Ectodermal cell (in vitro differentiated cells): ENCODE data around the gene PON2.

Experiments
- H3K27ac ChIP-seq: 2 replicates; pipeline ENCODE4 v1.7.0; 2013; ENCODE audit warnings: mild to moderate bottlenecking, low read depth, low read length; ENCODE audit not compliant: insufficient read depth, poor library complexity, severe bottlenecking
- H3K27me3 ChIP-seq: 2 replicates; pipeline ENCODE4 v1.7.0; 2013; ENCODE audit warnings: mild to moderate bottlenecking, low read length; ENCODE audit not compliant: insufficient read depth, control insufficient read depth, poor library complexity, severe bottlenecking
- H3K36me3 ChIP-seq: one replicate; pipeline ENCODE4 v1.7.0; 2013; ENCODE audit warnings: low read length; ENCODE audit not compliant: control insufficient read depth, insufficient read depth
- H3K4me1 ChIP-seq: one replicate; pipeline ENCODE4 v1.7.0; 2013; ENCODE audit warnings: low read length; ENCODE audit not compliant: control insufficient read depth, insufficient read depth
- H3K4me3 ChIP-seq: 2 replicates; pipeline ENCODE4 v1.7.0; 2013; ENCODE audit warnings: low read depth, low read length, control low read depth; ENCODE audit not compliant: insufficient read depth
- H3K9me3 ChIP-seq: 2 replicates; pipeline ENCODE4 v1.7.0; 2013; ENCODE audit warnings: mild to moderate bottlenecking, low read length, moderate library complexity; ENCODE audit not compliant: control insufficient read depth
- WGBS, 2 experiments: methylation state at CpG; one replicate each; pipeline ENCODE4 v1.1.7; 2013; ENCODE audit warnings: missing lambda C conversion rate in 2 of 2; 5-methylcytosine and 5-hydroxymethylcytosine counted together

The PON2 gene

DNA sequence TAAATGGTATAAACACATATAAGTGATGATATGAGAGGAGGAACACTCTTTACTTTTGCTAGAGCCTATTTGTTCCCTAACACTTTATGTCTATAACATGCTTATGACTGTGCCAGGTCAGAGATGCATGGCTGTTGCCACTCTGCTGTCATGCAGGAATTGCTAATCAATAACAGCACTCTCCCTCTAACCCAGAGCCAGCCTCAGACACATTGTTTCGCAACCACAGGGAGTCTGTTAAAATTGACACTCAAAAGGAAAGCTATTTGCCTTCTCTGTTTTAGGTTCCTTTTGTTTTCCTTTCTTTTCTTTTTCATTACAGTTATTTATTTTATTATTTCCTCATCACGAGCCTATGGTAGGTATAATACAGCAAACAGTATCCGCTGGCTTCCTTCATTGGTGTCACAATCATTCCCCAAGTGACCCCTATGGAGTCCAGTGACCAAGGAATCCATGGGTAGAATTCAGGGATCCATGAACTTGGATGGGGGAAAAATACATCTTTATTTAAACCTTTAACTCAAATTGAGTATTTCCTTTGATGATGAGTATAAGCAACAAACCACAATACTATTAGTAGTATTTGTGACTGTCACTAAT is 6.8 kb downstream of the PON2 start:
- no peak overlapping the region for H3K4me3 ChIP-seq
- H3K4me1 ChIP-seq: peaks cover 12% of the 10 kb centered on the region
- 53 to 56% methylated on average over 2 to 3 of the region's 3 CpGs for WGBS, 2 experiments
- no peaks in the 10 kb centered on the region for H3K9me3 ChIP-seq
- no peaks in the 10 kb centered on the region for H3K27me3 ChIP-seq
- peaks cover 3% of the 10 kb centered on the region for H3K36me3 ChIP-seq
- no peak overlapping the region for H3K27ac ChIP-seq

DNA sequence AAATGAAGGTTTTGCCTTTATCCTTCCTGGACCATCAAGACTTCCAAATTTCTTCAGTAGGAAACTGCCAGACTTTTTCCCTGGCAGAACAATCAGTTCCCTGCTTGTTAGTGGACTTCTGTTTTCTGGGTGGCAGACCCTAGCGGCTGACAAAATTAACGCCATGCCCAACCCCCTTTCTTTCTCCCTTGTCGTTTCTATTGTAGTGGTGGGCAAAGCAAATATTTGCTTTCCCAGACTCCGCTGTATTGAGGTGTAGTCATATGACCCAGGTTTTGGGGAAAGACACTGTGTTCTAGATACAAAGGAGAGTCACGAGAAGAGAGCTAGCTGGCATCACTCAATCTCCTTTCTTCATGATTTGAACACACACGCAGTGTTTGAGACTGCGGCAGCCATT is 7.7 kb downstream of the PON2 start:
- Histone ChIP-seq H3K4me1 (peaks cover 12% of the 10 kb centered on the region), H3K4me3 (no peak overlapping the region), H3K36me3 (peaks cover 3% of the 10 kb centered on the region), H3K27ac (no peak overlapping the region), H3K27me3 (no peaks in the 10 kb centered on the region), H3K9me3 (no peaks in the 10 kb centered on the region)
- WGBS, 2 experiments: 47 to 52% methylated on average over 7 of the region's 7 CpGs

- H3K4me1 ChIP-seq: peaks cover 21% of the 10 kb centered on the region
- no peaks in the 10 kb centered on the region for H3K27me3 ChIP-seq
- peaks cover 3% of the 10 kb centered on the region for H3K36me3 ChIP-seq
- H3K4me3 ChIP-seq: no peak overlapping the region
- H3K9me3 ChIP-seq: no peaks in the 10 kb centered on the region
- 93 to 100% methylated on average over 2 of the region's 2 CpGs for WGBS, 2 experiments
- no peak overlapping the region for H3K27ac ChIP-seq
Observed at GRCh38 chr7:95425694-95426093, 9.1 kb downstream of the PON2 start.

DNA sequence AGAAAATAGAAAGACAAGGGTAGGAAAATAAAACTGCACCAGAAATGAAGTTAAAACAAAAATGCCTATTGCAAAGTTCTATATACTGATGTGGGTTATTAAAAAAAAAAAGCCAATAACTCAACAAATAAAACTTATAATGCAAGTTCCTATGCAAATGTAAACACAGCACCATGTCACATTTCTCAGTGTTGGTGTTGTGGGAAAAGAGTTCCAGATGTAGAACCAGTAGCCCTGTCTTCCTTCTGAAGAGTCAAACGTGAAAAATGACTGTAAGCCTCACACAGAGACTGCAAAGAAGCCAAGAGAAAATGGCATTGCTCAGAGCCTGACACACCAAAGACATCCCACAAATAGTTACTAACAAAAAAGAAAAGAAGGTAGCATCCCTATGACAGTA is 10.1 kb downstream of the PON2 start:
- Histone ChIP-seq H3K4me3 (no peak overlapping the region), H3K36me3 (peaks cover 3% of the 10 kb centered on the region), H3K9me3 (no peaks in the 10 kb centered on the region), H3K27me3 (no peaks in the 10 kb centered on the region), H3K27ac (no peak overlapping the region), H3K4me1 (peaks cover 21% of the 10 kb centered on the region)
- 58 to 67% methylated on average over 1 of the region's 1 CpG for WGBS, 2 experiments

GRCh38 chr7:95421847-95422444 is 12.9 kb downstream of the PON2 start:
- Histone ChIP-seq H3K36me3 (peaks cover 3% of the 10 kb centered on the region), H3K27me3 (no peaks in the 10 kb centered on the region), H3K9me3 (no peaks in the 10 kb centered on the region), H3K27ac (no peak overlapping the region), H3K4me3 (no peak overlapping the region), H3K4me1 (peaks cover 10% of the 10 kb centered on the region)

- H3K36me3 ChIP-seq: peaks cover 3% of the 10 kb centered on the region
- no peaks in the 10 kb centered on the region for H3K27me3 ChIP-seq
- 91 to 93% methylated on average over 2 of the region's 2 CpGs for WGBS, 2 experiments
- peaks cover 9% of the 10 kb centered on the region for H3K4me1 ChIP-seq
- no peaks in the 10 kb centered on the region for H3K9me3 ChIP-seq
- H3K4me3 ChIP-seq: no peak overlapping the region
- H3K27ac ChIP-seq: peak overlapping the region; percentile 51
Observed at GRCh38 chr7:95421000-95421846, 13.6 kb downstream of the PON2 start.

DNA sequence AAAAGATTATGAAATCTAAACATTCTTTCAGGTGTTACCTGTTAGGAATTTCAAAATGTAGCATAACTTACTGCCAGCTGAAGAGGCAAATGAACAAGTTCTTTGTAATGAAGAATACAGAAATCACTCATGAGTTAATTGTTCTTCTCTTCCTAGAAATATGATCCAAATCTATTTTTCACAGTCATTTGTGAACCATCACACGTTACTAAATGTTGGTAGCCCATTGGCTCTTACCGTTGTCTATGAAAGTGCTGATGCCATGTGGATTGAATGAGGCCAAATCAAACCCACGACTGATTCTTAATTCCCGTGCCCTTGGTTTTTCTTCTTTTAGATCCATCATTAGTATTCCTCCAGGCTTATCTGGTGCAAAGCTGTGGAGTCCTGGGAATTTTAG is 22.8 kb downstream of the PON2 start:
- WGBS, 2 experiments: 96 to 99% methylated on average over 4 of the region's 4 CpGs
- Histone ChIP-seq H3K4me3 (no peak overlapping the region), H3K4me1 (peaks cover 5% of the 10 kb centered on the region), H3K27me3 (no peaks in the 10 kb centered on the region), H3K36me3 (peaks cover 18% of the 10 kb centered on the region), H3K9me3 (no peaks in the 10 kb centered on the region), H3K27ac (no peak overlapping the region)

GRCh38 chr7:95411666-95412065 is 23.2 kb downstream of the PON2 start:
- peaks cover 5% of the 10 kb centered on the region for H3K4me1 ChIP-seq
- H3K27ac ChIP-seq: no peak overlapping the region
- no peak overlapping the region for H3K4me3 ChIP-seq
- WGBS, 2 experiments: 96 to 99% methylated on average over 4 of the region's 4 CpGs
- H3K36me3 ChIP-seq: peaks cover 18% of the 10 kb centered on the region
- H3K27me3 ChIP-seq: no peaks in the 10 kb centered on the region
- H3K9me3 ChIP-seq: no peaks in the 10 kb centered on the region

- H3K36me3 ChIP-seq: peaks cover 20% of the 10 kb centered on the region
- peaks cover 5% of the 10 kb centered on the region for H3K4me1 ChIP-seq
- H3K27ac ChIP-seq: no peak overlapping the region
- no peak overlapping the region for H3K4me3 ChIP-seq
- WGBS, 2 experiments: 92 to 100% methylated on average over 3 of the region's 3 CpGs
- H3K27me3 ChIP-seq: no peaks in the 10 kb centered on the region
- H3K9me3 ChIP-seq: no peaks in the 10 kb centered on the region
Observed at GRCh38 chr7:95411036-95411435, 23.8 kb downstream of the PON2 start.

- Histone ChIP-seq H3K27me3 (no peaks in the 10 kb centered on the region), H3K9me3 (no peaks in the 10 kb centered on the region), H3K4me3 (no peak overlapping the region), H3K27ac (no peak overlapping the region), H3K4me1 (peaks cover 5% of the 10 kb centered on the region), H3K36me3 (peaks cover 20% of the 10 kb centered on the region)
- WGBS, 2 experiments: 33 to 36% methylated on average over 2 of the region's 2 CpGs
Observed at GRCh38 chr7:95407751-95408150, 27.1 kb downstream of the PON2 start.
